ENCODE data around the gene ENKUR. TPM values are rescaled to one million over a fixed set of nuclear protein-coding genes. Genes with fewer than 3 reads are reported as not detected.

ENKUR gene
- total RNA-seq, 1 experiment from 2014 or later: 0.77 TPM

- Histone ChIP-seq H3K9me3 (no peaks in the 10 kb centered on the region), H3K27me3 (replicated peaks; ENCODE audit: control insufficient read depth, insufficient read depth, low read length) (no peaks in the 10 kb centered on the region), H3K4me3 (ENCODE audit: low read depth, low read length) (peak overlapping the region; percentile 97), H3K4me1 (peaks cover 32% of the 10 kb centered on the region), H3K36me3 (ENCODE audit: control insufficient read depth, insufficient read depth, low read length) (no peaks in the 10 kb centered on the region)
- Mint-ChIP-seq H3K27ac (ENCODE audit: unreplicated experiment) (peak overlapping the region; percentile 90), H3K4me3 (ENCODE audit: unreplicated experiment) (peak overlapping the region; percentile 84), H3K9me3 (ENCODE audit: unreplicated experiment) (no peaks in the 10 kb centered on the region), H3K4me1 (ENCODE audit: low read depth, unreplicated experiment) (peaks cover 23% of the 10 kb centered on the region), H3K36me3 (ENCODE audit: insufficient read depth, unreplicated experiment) (peaks cover 7% of the 10 kb centered on the region), H3K27me3 (ENCODE audit: insufficient read depth, unreplicated experiment) (no peaks in the 10 kb centered on the region)
- intact Hi-C loops (cut with micrococcal nuclease; ENCODE audit: unreplicated experiment): loop anchor here (1.0 to 2.0 kb wide), 3 partner anchors 227 to 333 kb away; no protein-coding TSS in a partner anchor
- no peak for TF ChIP-seq CTCF (IDR thresholded peaks at IDR 0.05; ENCODE audit: insufficient read depth in 1 of 2, low read depth in 1 of 2, low read length in 1 of 2, severe bottlenecking in 1 of 2, unreplicated experiment in 1 of 2)
- ChIA-PET CTCF (interaction anchor here (0.6 to 1.8 kb wide), 7 partner anchors 11 to 308 kb away, joined by 3 to 10 read pairs (median 4); partner anchors contain the start of gene ARHGAP21), POLR2A (interaction anchor here (0.5 to 1.2 kb wide), 5 partner anchors 15 to 227 kb away, joined by 3 to 5 read pairs (median 4); no protein-coding TSS in a partner anchor)
- BruUV-seq (replicated peaks): no TSS peak
- DNase-seq: peak; percentile 70 to 75
Observed at GRCh38 chr10:24951201-24952142, 64.5 kb downstream of the ENKUR start.

- Mint-ChIP-seq H3K9me3 (ENCODE audit: unreplicated experiment) (no peaks in the 10 kb centered on the region), H3K4me3 (ENCODE audit: unreplicated experiment) (no peak overlapping the region), H3K36me3 (ENCODE audit: insufficient read depth, unreplicated experiment) (peaks cover 7% of the 10 kb centered on the region), H3K4me1 (ENCODE audit: low read depth, unreplicated experiment) (peaks cover 23% of the 10 kb centered on the region), H3K27me3 (ENCODE audit: insufficient read depth, unreplicated experiment) (no peaks in the 10 kb centered on the region), H3K27ac (ENCODE audit: unreplicated experiment) (no peak overlapping the region)
- no peak for TF ChIP-seq CTCF (IDR thresholded peaks at IDR 0.05; ENCODE audit: insufficient read depth in 1 of 2, low read depth in 1 of 2, low read length in 1 of 2, severe bottlenecking in 1 of 2, unreplicated experiment in 1 of 2)
- ChIA-PET CTCF (no interaction called here), POLR2A (no interaction called here)
- Histone ChIP-seq H3K4me1 (peaks cover 33% of the 10 kb centered on the region), H3K9me3 (no peaks in the 10 kb centered on the region), H3K4me3 (ENCODE audit: low read depth, low read length) (no peak overlapping the region), H3K36me3 (ENCODE audit: control insufficient read depth, insufficient read depth, low read length) (no peaks in the 10 kb centered on the region), H3K27me3 (replicated peaks; ENCODE audit: control insufficient read depth, insufficient read depth, low read length) (no peaks in the 10 kb centered on the region)
- BruUV-seq (replicated peaks): no TSS peak
- no peak for DNase-seq
- intact Hi-C loops (cut with micrococcal nuclease; ENCODE audit: unreplicated experiment): no loop called here
Observed at GRCh38 chr10:24950439-24950838, 65.5 kb downstream of the ENKUR start.

- H3K36me3 Mint-ChIP-seq (ENCODE audit: insufficient read depth, unreplicated experiment): peaks cover 7% of the 10 kb centered on the region
- intact Hi-C loops (cut with micrococcal nuclease; ENCODE audit: unreplicated experiment): no loop called here
- CTCF ChIA-PET: no interaction called here
Observed at GRCh38 chr10:24949616-24950015, 66.3 kb downstream of the ENKUR start.

More at GRCh38 chr10:24949616-24950015, 66.3 kb downstream of the ENKUR start:
- DNase-seq: no peak
- TF ChIP-seq CTCF (IDR thresholded peaks at IDR 0.05; ENCODE audit: insufficient read depth in 1 of 2, low read depth in 1 of 2, low read length in 1 of 2, severe bottlenecking in 1 of 2, unreplicated experiment in 1 of 2): no peak
- Mint-ChIP-seq H3K27ac (ENCODE audit: unreplicated experiment) (no peak overlapping the region), H3K27me3 (ENCODE audit: insufficient read depth, unreplicated experiment) (no peaks in the 10 kb centered on the region), H3K4me3 (ENCODE audit: unreplicated experiment) (no peak overlapping the region), H3K9me3 (ENCODE audit: unreplicated experiment) (no peaks in the 10 kb centered on the region), H3K4me1 (ENCODE audit: low read depth, unreplicated experiment) (peaks cover 30% of the 10 kb centered on the region)
- Histone ChIP-seq H3K36me3 (ENCODE audit: control insufficient read depth, insufficient read depth, low read length) (no peaks in the 10 kb centered on the region), H3K9me3 (no peaks in the 10 kb centered on the region), H3K4me3 (ENCODE audit: low read depth, low read length) (no peak overlapping the region), H3K4me1 (peaks cover 39% of the 10 kb centered on the region), H3K27me3 (replicated peaks; ENCODE audit: control insufficient read depth, insufficient read depth, low read length) (no peaks in the 10 kb centered on the region)
- BruUV-seq (replicated peaks): no TSS peak
- POLR2A ChIA-PET: no interaction called here

Measured in Caco-2 (cell line).